Neural progenitor cell (in vitro differentiated cells): Measurements from ENCODE around the gene RUSC1. TPM values are rescaled to one million over a fixed set of nuclear protein-coding genes. Genes with fewer than 3 reads are reported as not detected.
A peak's percentile ranks its signal among the peaks of the same experiment; 100 is the strongest.

ENCODE experiments used
- DNase-seq: peaks from one replicate; pipeline ENCODE4 v3.0.0-alpha.2; 2016; ENCODE audit warnings: low spot score
- H2AFZ ChIP-seq: fragments of 200-600 bp; sonication (generic); replicated peaks from 2 replicates; pipeline ENCODE4 v1.6.1; 2016; ENCODE audit warnings: antibody characterized with exemption
- H3F3A ChIP-seq: fragments of 200-600 bp; sonication (generic); 2 replicates; pipeline ENCODE4 v1.6.1; 2016; ENCODE audit warnings: antibody characterized with exemption, low read depth
- H3K27ac ChIP-seq: fragments of 200-600 bp; sonication (generic); 2 replicates; pipeline ENCODE4 v1.5.1; 2016; ENCODE audit warnings: mild to moderate bottlenecking
- H3K27me3 ChIP-seq: fragments of 200-600 bp; sonication (generic); 2 replicates; pipeline ENCODE4 v1.6.1; 2016; ENCODE audit warnings: mild to moderate bottlenecking, moderate library complexity
- H3K36me3 ChIP-seq: fragments of 200-600 bp; sonication (generic); 2 replicates; pipeline ENCODE4 v1.5.1; 2016
- H3K4me1 ChIP-seq: fragments of 200-600 bp; sonication (generic); 2 replicates; pipeline ENCODE4 v1.6.1; 2016; ENCODE audit warnings: mixed run types
- H3K4me2 ChIP-seq: fragments of 200-600 bp; sonication (generic); 2 replicates; pipeline ENCODE4 v1.6.1; 2016
- H3K4me3 ChIP-seq: fragments of 200-600 bp; sonication (generic); 2 replicates; pipeline ENCODE4 v1.5.1; 2016
- H3K79me2 ChIP-seq: fragments of 200-600 bp; sonication (generic); 2 replicates; pipeline ENCODE4 v1.6.1; 2016; ENCODE audit warnings: low read depth
- H3K9ac ChIP-seq: fragments of 200-600 bp; sonication (generic); 2 replicates; pipeline ENCODE4 v1.6.1; 2016
- H3K9me3 ChIP-seq: fragments of 200-600 bp; sonication (generic); 2 replicates; pipeline ENCODE4 v1.5.1; 2016; ENCODE audit warnings: low read depth
- H4K20me1 ChIP-seq: fragments of 200-600 bp; sonication (generic); 2 replicates; pipeline ENCODE4 v1.6.1; 2016; ENCODE audit warnings: low read depth
- H3K27ac Mint-ChIP-seq: 3 replicates; pipeline ENCODE4 v1.8.0; 2021; ENCODE audit warnings: mixed read lengths
- H3K27me3 Mint-ChIP-seq: 2 replicates; pipeline ENCODE4 v1.8.0; 2022; ENCODE audit warnings: low read depth, mild to moderate bottlenecking, inconsistent platforms, moderate library complexity, mixed read lengths; ENCODE audit not compliant: insufficient read depth
- H3K36me3 Mint-ChIP-seq: 3 replicates; pipeline ENCODE4 v1.8.0; 2021; ENCODE audit warnings: mixed read lengths
- H3K4me1 Mint-ChIP-seq: 3 replicates; pipeline ENCODE4 v1.8.0; 2021; ENCODE audit warnings: mixed read lengths
- H3K4me3 Mint-ChIP-seq: 3 replicates; pipeline ENCODE4 v1.8.0; 2021; ENCODE audit warnings: mild to moderate bottlenecking, moderate library complexity, mixed read lengths
- H3K9me3 Mint-ChIP-seq: 3 replicates; pipeline ENCODE4 v1.8.0; 2020; ENCODE audit warnings: mixed read lengths
- CTCF ChIP-seq: fragments of 200-600 bp; sonication (generic); IDR thresholded peaks from 2 replicates; pipeline ENCODE4 v1.5.1; 2017; ENCODE audit warnings: antibody characterized with exemption, mild to moderate bottlenecking
- EZH2 ChIP-seq: fragments of 200-600 bp; sonication (generic); IDR thresholded peaks from 2 replicates; pipeline ENCODE4 v1.6.1; 2017; ENCODE audit warnings: antibody characterized with exemption, mild to moderate bottlenecking, moderate library complexity
- EZH2phosphoT487 ChIP-seq: fragments of 200-600 bp; sonication (generic); IDR thresholded peaks from 2 replicates; pipeline ENCODE4 v1.6.1; 2017; ENCODE audit warnings: antibody characterized with exemption
- microRNA counts: library from miRNA; unstranded; fragments of <30 nt; microRNA quantifications from one replicate; lab custom pipeline; 2016
- microRNA-seq: library from miRNA; unstranded; fragments of <30 nt; microRNA quantifications from one replicate; pipeline ENCODE4, GENCODE V29; 2016
- small RNA-seq: library from RNA; depleted of rRNA; stranded (forward); fragments of <200 nt; gene quantifications from one replicate; pipeline ENCODE3, GENCODE V24; 2015
- total RNA-seq: library from RNA; depleted of rRNA; stranded (reverse); fragments of >200 nt; gene quantifications from 2 replicates; pipeline ENCODE4 v1.2.3, GENCODE V29; 2015; ENCODE audit warnings: low replicate concordance

The RUSC1 gene
- total RNA-seq, 1 donor from 2014 or later: 17.0 TPM

GRCh38 chr1:155379180-155379579 lies 58.5 kb downstream of the RUSC1 start:
- no peak for DNase-seq
- no peaks in the 10 kb centered on the region for H3K9me3 Mint-ChIP-seq
- no peaks in the 10 kb centered on the region for H3K4me1 Mint-ChIP-seq
- Histone ChIP-seq H3K27ac (no peak overlapping the region), H3K36me3 (no peaks in the 10 kb centered on the region), H4K20me1 (no peaks in the 10 kb centered on the region), H3K9ac (no peak overlapping the region), H3F3A (no peaks in the 10 kb centered on the region), H3K27me3 (no peaks in the 10 kb centered on the region), H3K4me2 (no peak overlapping the region), H2AFZ (no peak overlapping the region), H3K9me3 (no peaks in the 10 kb centered on the region), H3K79me2 (no peaks in the 10 kb centered on the region), H3K4me3 (no peak overlapping the region), H3K4me1 (no peaks in the 10 kb centered on the region)
- H3K27ac Mint-ChIP-seq: no peak overlapping the region
- peaks cover 23% of the 10 kb centered on the region for H3K36me3 Mint-ChIP-seq
- TF ChIP-seq CTCF (no peak), EZH2phosphoT487 (no peak), EZH2 (no peak)
- peaks cover 2% of the 10 kb centered on the region for H3K27me3 Mint-ChIP-seq
- no peak overlapping the region for H3K4me3 Mint-ChIP-seq

GRCh38 chr1:155379631-155380090 lies 59.0 kb downstream of the RUSC1 start:
- no peak overlapping the region for H3K4me3 Mint-ChIP-seq
- no peaks in the 10 kb centered on the region for H3K4me1 Mint-ChIP-seq
- H3K9me3 Mint-ChIP-seq: no peaks in the 10 kb centered on the region
- no peaks in the 10 kb centered on the region for H3K4me1 ChIP-seq
- no peak overlapping the region for H3K4me3 ChIP-seq
- H3K36me3 ChIP-seq: no peaks in the 10 kb centered on the region
- no peak overlapping the region for H3K27ac Mint-ChIP-seq
- H3K9me3 ChIP-seq: no peaks in the 10 kb centered on the region
- no peaks in the 10 kb centered on the region for H3K79me2 ChIP-seq
- no peaks in the 10 kb centered on the region for H3K27me3 ChIP-seq
- H3K4me2 ChIP-seq: no peak overlapping the region
- no peaks in the 10 kb centered on the region for H3F3A ChIP-seq
- no peak overlapping the region for H3K9ac ChIP-seq
- DNase-seq: no peak
- TF ChIP-seq EZH2: no peak
- TF ChIP-seq CTCF: no peak
- no peak for TF ChIP-seq EZH2phosphoT487
- H3K27me3 Mint-ChIP-seq: peaks cover 2% of the 10 kb centered on the region
- H4K20me1 ChIP-seq: no peaks in the 10 kb centered on the region
- H2AFZ ChIP-seq: no peak overlapping the region
- H3K27ac ChIP-seq: peak overlapping the region; percentile 26
- H3K36me3 Mint-ChIP-seq: peaks cover 23% of the 10 kb centered on the region

MicroRNAs within 50 kb of the gene (microRNA counts, 767-probe panel; counts per million panel counts)
- 460 counts per million, percentile 90 among the panel's probes with 10 or more counts for microRNA hsa-miR-555 (lab: Ali Mortazavi, UCI)

Small RNA genes lying within 50 kb of the gene (microRNA-seq; reads per million reads assigned to microRNA genes)
- not detected for gene MIR555

Small RNA genes lying within 50 kb of the gene (small RNA-seq; reads per million reads assigned to genes)
- gene RNU6-106P: not detected

Other genes starting within 250 kb of the RUSC1 start
- gene EFNA3, start 242.1 kb upstream of the RUSC1 start, total RNA-seq: 4.0 and 9.6 TPM in 2 replicates
- 0.34 and 0.65 TPM in 2 replicates for gene EFNA1, start 193.0 kb upstream of the RUSC1 start, total RNA-seq
- gene SLC50A1, start 185.0 kb upstream of the RUSC1 start, total RNA-seq: 14.4 and 29.0 TPM in 2 replicates
- gene DPM3, start 180.4 kb upstream of the RUSC1 start, total RNA-seq: 16.8 and 133 TPM in 2 replicates
- 37.8 and 100 TPM in 2 replicates for gene KRTCAP2, start 147.6 kb upstream of the RUSC1 start, total RNA-seq
- gene TRIM46, start 147.0 kb upstream of the RUSC1 start, total RNA-seq: 3.9 and 10.2 TPM in 2 replicates
- 19.3 and 30.4 TPM in 2 replicates for gene THBS3, start 113.0 kb upstream of the RUSC1 start, total RNA-seq
- gene MTX1, start 112.2 kb upstream of the RUSC1 start, total RNA-seq: 25.6 and 46.5 TPM in 2 replicates
- 4.8 and 14.9 TPM in 2 replicates for gene ENTREP3, start 65.4 kb upstream of the RUSC1 start, total RNA-seq
- gene SCAMP3, start 58.5 kb upstream of the RUSC1 start, total RNA-seq: 21.8 and 44.8 TPM in 2 replicates
- 41.7 and 62.2 TPM in 2 replicates for gene CLK2, start 47.4 kb upstream of the RUSC1 start, total RNA-seq
- gene HCN3, start 43.4 kb upstream of the RUSC1 start, total RNA-seq: 1.9 and 5.9 TPM in 2 replicates
- gene PKLR, start 19.5 kb upstream of the RUSC1 start, total RNA-seq: 0.53 and 0.54 TPM in 2 replicates
- 215 and 266 TPM in 2 replicates for gene FDPS, start 12.0 kb upstream of the RUSC1 start, total RNA-seq
- 27.4 and 42.1 TPM in 2 replicates for gene ASH1L, start 241.9 kb downstream of the RUSC1 start, total RNA-seq